ENCODE results near the gene PTN. TPM values are rescaled to one million over a fixed set of nuclear protein-coding genes. Genes with fewer than 3 reads are reported as not detected.
"Not testable (repeated sequence)": the region's sequence is repeated elsewhere in the genome, so short reads cannot be mapped to it uniquely, and the experiment has no call there.

PTN gene
- total RNA-seq, 1 experiment from 2014 or later = 7.0 TPM

DNA sequence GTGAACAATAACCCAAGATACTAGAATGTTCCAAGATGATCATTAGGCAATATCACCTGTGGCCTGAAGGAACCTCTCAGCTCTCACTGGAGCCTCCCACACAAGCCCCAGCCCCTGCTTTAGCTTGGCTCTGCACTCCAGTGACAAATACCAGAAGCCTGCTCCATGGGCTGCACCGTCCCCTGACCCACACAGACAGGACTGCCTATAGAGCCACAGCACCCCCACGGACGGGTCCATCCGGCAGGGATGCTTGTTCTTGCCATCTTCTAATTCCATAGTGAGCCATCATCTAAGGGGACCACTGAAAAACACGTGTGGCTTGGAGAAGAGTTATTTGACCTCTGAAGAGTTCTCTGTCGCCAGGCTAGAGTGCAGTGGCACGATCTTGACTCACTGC is 100.9 kb downstream of the PTN start:
- no peak overlapping the region for H2AFZ ChIP-seq
- H3K36me3 ChIP-seq (ENCODE audit: low read depth) = no peaks in the 10 kb centered on the region
- H3K27me3 ChIP-seq (ENCODE audit: insufficient read depth, low read depth) = no peaks in the 10 kb centered on the region
- ChIA-PET CTCF (no interaction called here), POLR2A (ENCODE audit: unreplicated experiment) (no interaction called here)
- H3K27ac ChIP-seq = no peak overlapping the region
- H3K79me2 ChIP-seq (ENCODE audit: low read depth) = no peaks in the 10 kb centered on the region
- no peaks in the 10 kb centered on the region for H3K4me1 ChIP-seq (replicated peaks; ENCODE audit: insufficient read depth)
- no peaks in the 10 kb centered on the region for H3K9me2 ChIP-seq (ENCODE audit: insufficient read depth)
- H3K4me3 ChIP-seq = no peak overlapping the region
- no peaks in the 10 kb centered on the region for H3F3A ChIP-seq (ENCODE audit: insufficient read depth, low read depth)
- TF ChIP-seq, protein P1, sequence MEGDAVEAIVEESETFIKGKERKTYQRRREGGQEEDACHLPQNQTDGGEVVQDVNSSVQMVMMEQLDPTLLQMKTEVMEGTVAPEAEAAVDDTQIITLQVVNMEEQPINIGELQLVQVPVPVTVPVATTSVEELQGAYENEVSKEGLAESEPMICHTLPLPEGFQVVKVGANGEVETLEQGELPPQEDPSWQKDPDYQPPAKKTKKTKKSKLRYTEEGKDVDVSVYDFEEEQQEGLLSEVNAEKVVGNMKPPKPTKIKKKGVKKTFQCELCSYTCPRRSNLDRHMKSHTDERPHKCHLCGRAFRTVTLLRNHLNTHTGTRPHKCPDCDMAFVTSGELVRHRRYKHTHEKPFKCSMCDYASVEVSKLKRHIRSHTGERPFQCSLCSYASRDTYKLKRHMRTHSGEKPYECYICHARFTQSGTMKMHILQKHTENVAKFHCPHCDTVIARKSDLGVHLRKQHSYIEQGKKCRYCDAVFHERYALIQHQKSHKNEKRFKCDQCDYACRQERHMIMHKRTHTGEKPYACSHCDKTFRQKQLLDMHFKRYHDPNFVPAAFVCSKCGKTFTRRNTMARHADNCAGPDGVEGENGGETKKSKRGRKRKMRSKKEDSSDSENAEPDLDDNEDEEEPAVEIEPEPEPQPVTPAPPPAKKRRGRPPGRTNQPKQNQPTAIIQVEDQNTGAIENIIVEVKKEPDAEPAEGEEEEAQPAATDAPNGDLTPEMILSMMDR (conservative IDR thresholded peaks at IDR 0.05) = no peak
- TF ChIP-seq EZH2 (IDR thresholded peaks at IDR 0.05; ENCODE audit: low read depth) = no peak
- no peaks in the 10 kb centered on the region for H4K20me1 ChIP-seq (ENCODE audit: insufficient read depth)
- no peak for DNase-seq
- no TSS peak for BruUV-seq (replicated peaks)
- H3K9me3 ChIP-seq (ENCODE audit: insufficient read depth, low read depth) = no peaks in the 10 kb centered on the region
- H3K4me2 ChIP-seq = no peak overlapping the region
- intact Hi-C loops (cut with micrococcal nuclease; ENCODE audit: unreplicated experiment) = no loop called here

DNA sequence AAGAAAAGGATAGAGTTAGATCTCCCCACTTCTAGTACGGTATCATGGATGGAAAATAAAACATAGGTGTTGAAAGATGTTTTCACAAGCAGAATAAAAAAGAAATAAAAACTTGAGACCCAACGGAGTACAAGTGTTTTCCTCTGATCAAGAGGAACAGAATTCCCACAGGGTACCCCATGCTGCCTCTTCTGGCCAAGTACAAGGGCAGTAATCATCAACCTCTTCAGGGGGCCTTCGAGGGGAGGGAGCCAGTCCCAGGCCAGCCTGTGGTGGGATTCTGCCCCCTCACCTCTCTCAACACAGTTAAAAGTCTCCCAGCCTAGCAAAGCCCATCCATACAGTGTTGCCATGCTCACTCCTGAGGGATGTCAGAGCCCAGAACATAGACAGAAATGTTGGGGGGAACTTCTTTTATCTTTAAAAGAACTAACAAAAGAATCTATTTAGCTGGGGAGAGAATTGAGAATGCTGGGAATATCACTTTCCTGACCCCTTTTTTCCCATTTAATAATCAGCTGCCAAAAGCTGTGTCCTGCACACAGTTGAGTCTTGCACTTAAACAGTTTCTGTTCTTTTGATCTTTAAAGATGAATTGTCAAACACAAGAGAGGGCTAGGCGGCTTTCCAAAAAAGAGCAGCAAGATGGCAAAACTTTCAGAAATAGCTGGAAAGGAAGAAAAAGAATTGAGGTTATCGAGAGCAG is 101.7 kb downstream of the PTN start:
- no peak overlapping the region for H3K4me3 ChIP-seq
- no peaks in the 10 kb centered on the region for H4K20me1 ChIP-seq (ENCODE audit: insufficient read depth)
- no peaks in the 10 kb centered on the region for H3F3A ChIP-seq (ENCODE audit: insufficient read depth, low read depth)
- intact Hi-C loops (cut with micrococcal nuclease; ENCODE audit: unreplicated experiment) = no loop called here
- no peaks in the 10 kb centered on the region for H3K79me2 ChIP-seq (ENCODE audit: low read depth)
- H3K27me3 ChIP-seq (ENCODE audit: insufficient read depth, low read depth) = no peaks in the 10 kb centered on the region
- H3K4me1 ChIP-seq (replicated peaks; ENCODE audit: insufficient read depth) = no peaks in the 10 kb centered on the region
- 0 out of 2 replicates have a peak overlapping the region, but pooled peaks have one; percentile 7 for H2AFZ ChIP-seq
- ChIA-PET POLR2A (ENCODE audit: unreplicated experiment) (no interaction called here), CTCF (no interaction called here)
- no peak overlapping the region for H3K4me2 ChIP-seq
- H3K9me2 ChIP-seq (ENCODE audit: insufficient read depth) = no peaks in the 10 kb centered on the region
- DNase-seq = no peak
- no peaks in the 10 kb centered on the region for H3K36me3 ChIP-seq (ENCODE audit: low read depth)
- H3K9me3 ChIP-seq (ENCODE audit: insufficient read depth, low read depth) = no peaks in the 10 kb centered on the region
- no peak overlapping the region for H3K27ac ChIP-seq
- TF ChIP-seq, protein P1 (conservative IDR thresholded peaks at IDR 0.05) = no peak
- TF ChIP-seq EZH2 (IDR thresholded peaks at IDR 0.05; ENCODE audit: low read depth) = no peak
- no TSS peak for BruUV-seq (replicated peaks)

DNA sequence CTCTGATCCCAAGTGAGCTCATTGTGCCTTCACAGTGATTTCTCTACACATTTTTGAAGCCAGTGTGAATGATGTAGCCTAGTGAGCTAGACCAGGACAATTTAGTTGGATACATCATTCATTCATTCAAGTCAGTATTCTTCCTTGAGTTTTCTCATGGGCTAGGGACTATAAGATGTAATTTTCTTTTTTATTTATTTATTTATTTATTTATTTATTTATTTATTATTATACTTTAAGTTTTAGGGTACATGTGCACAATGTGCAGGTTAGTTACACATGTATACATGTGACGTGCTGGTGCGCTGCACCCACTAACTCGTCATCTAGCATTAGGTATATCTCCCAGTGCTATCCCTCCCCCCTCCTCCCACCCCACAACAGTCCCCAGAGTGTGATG is 104.3 kb downstream of the PTN start:
- H3K36me3 ChIP-seq (ENCODE audit: low read depth); intact Hi-C loops (cut with micrococcal nuclease; ENCODE audit: unreplicated experiment); H3K27me3 ChIP-seq (ENCODE audit: insufficient read depth, low read depth); H2AFZ ChIP-seq; CTCF ChIA-PET; H4K20me1 ChIP-seq (ENCODE audit: insufficient read depth); H3F3A ChIP-seq (ENCODE audit: insufficient read depth, low read depth); H3K79me2 ChIP-seq (ENCODE audit: low read depth); H3K27ac ChIP-seq; BruUV-seq (replicated peaks); H3K4me3 ChIP-seq; POLR2A ChIA-PET (ENCODE audit: unreplicated experiment); H3K4me2 ChIP-seq; DNase-seq; H3K9me2 ChIP-seq (ENCODE audit: insufficient read depth); H3K9me3 ChIP-seq (ENCODE audit: insufficient read depth, low read depth); H3K4me1 ChIP-seq (replicated peaks; ENCODE audit: insufficient read depth): not testable (repeated sequence)

DNA sequence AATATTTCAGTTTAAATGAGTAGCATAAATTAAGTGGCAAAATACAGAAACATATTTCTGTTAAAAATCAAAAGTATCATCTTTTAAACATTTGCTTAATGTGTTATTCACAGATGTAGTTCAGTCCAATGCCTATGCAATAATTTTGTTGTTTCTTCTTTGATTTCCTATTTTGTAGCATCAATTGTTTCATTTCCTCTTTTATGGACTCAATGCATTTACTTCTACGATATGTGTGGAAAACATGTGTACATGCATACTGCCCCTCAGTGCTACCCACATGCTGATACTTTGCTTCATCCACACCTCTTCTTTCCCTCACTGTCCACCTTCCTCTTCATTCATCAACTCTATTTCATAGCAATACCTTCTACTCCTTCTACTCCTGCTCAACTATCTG is 108.1 kb downstream of the PTN start:
- CTCF ChIA-PET = no interaction called here
- Histone ChIP-seq H3K9me3 (ENCODE audit: insufficient read depth, low read depth) (no peaks in the 10 kb centered on the region; the same call in 1 of the 2 replicates), H3K27me3 (ENCODE audit: insufficient read depth, low read depth) (no peaks in the 10 kb centered on the region), H3F3A (ENCODE audit: insufficient read depth, low read depth) (no peaks in the 10 kb centered on the region), H3K4me3 (no peak overlapping the region), H3K9me2 (ENCODE audit: insufficient read depth) (no peaks in the 10 kb centered on the region), H3K79me2 (ENCODE audit: low read depth) (no peaks in the 10 kb centered on the region), H3K27ac (no peak overlapping the region), H3K36me3 (ENCODE audit: low read depth) (no peaks in the 10 kb centered on the region), H3K4me1 (replicated peaks; ENCODE audit: insufficient read depth) (no peaks in the 10 kb centered on the region), H2AFZ (no peak overlapping the region), H4K20me1 (ENCODE audit: insufficient read depth) (no peaks in the 10 kb centered on the region), H3K4me2 (no peak overlapping the region)
- POLR2A ChIA-PET (ENCODE audit: unreplicated experiment) = no interaction called here
- no peak for DNase-seq
- BruUV-seq (replicated peaks) = no TSS peak
- TF ChIP-seq EZH2 (IDR thresholded peaks at IDR 0.05; ENCODE audit: low read depth) = no peak
- TF ChIP-seq, protein P1 (conservative IDR thresholded peaks at IDR 0.05) = no peak
- intact Hi-C loops (cut with micrococcal nuclease; ENCODE audit: unreplicated experiment) = no loop called here
